VCaP (cell line): ENCODE results near the gene TMEM119.

Source experiments
- H3K27ac ChIP-seq: fragments of 450-650 bp; 2 replicates; pipeline ENCODE4 v1.5.1; 2017
- TF ChIP-seq, protein P1 (sequence below): fragments of 450-650 bp; conservative IDR thresholded peaks from 2 replicates; pipeline ENCODE4 v1.5.1; 2017; ENCODE audit warnings: mild to moderate bottlenecking, moderate library complexity

TMEM119 gene

DNA sequence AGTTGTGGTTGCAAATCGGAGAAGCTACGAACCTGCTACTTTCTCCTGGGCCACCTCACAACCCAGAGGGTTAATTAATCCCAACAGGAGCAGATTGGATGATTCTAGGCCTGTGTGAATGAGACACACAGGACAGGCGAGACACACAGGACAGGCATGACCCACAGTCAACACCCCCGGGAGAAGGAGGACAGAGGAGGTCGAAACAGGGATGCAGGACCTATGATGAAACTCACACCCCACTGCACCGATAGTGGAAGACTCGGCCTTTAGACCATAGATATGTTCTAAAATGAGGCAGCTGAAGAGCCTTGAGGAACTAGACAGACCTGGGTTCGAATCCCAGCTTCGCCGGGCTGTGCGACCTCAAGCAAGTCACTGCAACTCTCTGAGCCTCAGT, 11.6 kb downstream of the TMEM119 start:
- TF ChIP-seq, protein P1, sequence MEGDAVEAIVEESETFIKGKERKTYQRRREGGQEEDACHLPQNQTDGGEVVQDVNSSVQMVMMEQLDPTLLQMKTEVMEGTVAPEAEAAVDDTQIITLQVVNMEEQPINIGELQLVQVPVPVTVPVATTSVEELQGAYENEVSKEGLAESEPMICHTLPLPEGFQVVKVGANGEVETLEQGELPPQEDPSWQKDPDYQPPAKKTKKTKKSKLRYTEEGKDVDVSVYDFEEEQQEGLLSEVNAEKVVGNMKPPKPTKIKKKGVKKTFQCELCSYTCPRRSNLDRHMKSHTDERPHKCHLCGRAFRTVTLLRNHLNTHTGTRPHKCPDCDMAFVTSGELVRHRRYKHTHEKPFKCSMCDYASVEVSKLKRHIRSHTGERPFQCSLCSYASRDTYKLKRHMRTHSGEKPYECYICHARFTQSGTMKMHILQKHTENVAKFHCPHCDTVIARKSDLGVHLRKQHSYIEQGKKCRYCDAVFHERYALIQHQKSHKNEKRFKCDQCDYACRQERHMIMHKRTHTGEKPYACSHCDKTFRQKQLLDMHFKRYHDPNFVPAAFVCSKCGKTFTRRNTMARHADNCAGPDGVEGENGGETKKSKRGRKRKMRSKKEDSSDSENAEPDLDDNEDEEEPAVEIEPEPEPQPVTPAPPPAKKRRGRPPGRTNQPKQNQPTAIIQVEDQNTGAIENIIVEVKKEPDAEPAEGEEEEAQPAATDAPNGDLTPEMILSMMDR = no peak
- H3K27ac ChIP-seq = no peak overlapping the region

DNA sequence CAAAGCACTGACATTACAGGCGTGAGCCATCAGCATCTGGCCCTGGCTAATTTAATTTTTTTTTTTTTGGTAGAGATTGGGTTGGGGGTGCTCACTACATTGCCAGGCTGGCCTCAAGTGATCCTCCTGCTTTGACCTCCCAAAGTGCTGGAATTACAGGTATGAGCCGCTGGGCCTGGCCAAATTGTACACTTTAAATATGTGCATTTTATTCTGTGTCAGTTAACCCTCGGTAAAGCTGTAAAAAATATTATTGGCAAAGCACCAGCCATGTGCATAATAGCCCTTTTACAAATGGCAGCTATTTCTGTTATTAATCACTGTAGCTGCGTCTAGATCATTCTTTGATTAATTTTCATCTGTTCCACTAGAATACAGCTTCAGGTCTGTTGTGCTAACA, 12.0 kb downstream of the TMEM119 start:
- TF ChIP-seq, protein P1 = no peak
- H3K27ac ChIP-seq = no peak overlapping the region

DNA sequence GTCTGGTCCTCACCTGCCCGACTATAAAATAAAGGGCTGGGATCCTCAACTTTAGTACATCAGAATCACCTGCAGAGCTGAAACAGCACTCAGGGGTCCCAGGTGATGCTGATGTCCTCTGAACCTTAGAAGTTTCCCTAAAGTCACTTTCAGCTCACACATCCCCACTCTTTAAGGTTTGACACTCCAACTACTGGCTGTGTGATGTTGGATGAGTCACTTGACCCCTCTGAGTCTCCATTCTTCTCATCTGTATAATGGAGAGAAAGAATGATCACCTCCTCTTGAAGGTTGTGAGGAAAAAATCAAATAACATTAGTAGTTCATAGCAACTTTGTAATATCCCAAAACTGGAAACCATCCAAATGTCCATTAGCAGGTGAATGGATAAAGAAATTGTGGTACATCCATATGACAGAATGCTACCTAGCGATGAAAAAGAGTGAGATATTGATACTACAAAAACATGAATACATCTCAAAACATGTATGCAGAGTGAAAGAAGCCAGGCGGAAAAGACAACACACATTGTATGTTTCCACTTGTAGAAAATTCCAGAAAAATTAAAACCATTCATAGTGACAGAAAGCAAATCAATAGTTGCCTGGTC, 13.3 kb downstream of the TMEM119 start:
- no peak overlapping the region for H3K27ac ChIP-seq
- TF ChIP-seq, protein P1 = no peak

DNA sequence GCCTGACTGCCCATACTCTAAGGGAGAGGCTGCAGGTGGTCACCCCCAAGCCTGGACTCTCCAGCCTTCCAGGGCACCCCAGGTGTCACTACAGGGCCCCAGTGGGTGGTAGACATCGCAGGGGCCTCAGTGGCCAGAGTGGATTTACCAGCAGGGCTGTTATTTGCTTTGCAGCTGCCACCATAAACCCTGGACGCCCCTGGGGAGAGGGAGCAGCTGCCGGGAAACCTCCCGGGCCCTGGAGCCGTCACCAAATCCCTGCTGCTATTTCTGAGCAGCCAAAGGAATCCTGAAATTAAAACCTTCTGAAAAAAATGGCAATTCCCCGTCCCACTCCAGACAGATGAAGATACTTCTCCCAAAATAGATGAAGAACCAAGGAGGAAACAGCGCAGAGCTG, 13.9 kb downstream of the TMEM119 start:
- TF ChIP-seq, protein P1 = no peak
- no peak overlapping the region for H3K27ac ChIP-seq

DNA sequence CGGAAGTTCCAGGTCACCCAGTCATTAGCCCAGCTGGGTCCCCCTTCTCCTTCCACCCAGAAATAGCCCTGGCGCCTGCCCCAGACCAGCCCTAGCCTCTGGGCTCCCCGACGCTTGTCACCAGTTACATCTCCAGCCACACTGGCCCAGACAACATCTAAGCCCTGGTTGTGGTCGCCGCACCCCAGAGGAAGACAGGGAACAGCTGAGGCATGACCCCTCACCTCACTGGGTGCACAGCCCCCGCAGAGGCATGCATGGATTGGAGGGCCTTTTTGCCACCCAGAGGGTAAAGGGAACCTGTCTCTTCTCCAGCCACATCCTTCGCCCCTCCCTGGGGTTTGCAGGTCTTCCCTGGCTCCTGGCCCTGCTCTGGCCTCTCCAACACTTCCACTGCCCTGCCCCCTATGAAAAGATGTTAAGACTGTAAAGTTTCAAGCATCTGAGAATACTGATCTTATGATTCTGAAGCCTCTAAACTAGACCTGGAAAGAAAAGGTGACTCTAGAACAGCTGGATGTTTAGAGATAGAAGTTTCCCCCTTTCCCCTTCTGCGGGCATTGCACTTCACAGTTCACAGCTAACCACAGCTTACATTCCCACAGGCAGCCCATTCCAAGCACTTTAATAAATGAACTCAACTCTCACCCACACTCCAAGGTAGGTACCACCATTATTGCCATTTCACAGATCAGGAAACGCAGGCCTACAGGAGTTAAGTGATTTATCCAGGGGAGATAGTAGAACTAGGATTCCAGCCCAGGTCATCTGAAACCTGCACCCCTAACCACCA, 14.7 kb downstream of the TMEM119 start:
- H3K27ac ChIP-seq = no peak overlapping the region

DNA sequence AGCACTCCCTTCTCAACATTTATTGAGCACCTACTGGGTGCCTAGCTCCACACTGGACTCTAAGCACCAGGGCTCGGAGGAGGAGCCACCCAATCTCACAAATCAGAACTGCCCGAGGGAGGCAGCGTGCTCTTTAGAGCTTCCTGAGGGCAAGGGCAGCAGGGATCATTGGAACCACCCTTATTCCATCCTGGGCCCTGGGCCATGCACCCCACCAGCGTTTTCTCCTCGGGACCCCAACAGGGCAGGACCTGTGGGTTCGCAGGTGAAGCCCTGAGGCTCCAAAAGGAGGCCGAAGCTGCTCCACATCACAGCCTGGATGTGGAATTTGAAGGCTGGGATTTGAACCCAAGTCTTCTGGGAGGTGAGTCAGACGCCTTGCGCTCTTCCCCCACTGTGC, 15.4 kb downstream of the TMEM119 start:
- no peak overlapping the region for H3K27ac ChIP-seq
- TF ChIP-seq, protein P1 = no peak

More for the DNA sequence above, 14.7 kb downstream of the TMEM119 start:
- TF ChIP-seq, protein P1 = no peak

DNA sequence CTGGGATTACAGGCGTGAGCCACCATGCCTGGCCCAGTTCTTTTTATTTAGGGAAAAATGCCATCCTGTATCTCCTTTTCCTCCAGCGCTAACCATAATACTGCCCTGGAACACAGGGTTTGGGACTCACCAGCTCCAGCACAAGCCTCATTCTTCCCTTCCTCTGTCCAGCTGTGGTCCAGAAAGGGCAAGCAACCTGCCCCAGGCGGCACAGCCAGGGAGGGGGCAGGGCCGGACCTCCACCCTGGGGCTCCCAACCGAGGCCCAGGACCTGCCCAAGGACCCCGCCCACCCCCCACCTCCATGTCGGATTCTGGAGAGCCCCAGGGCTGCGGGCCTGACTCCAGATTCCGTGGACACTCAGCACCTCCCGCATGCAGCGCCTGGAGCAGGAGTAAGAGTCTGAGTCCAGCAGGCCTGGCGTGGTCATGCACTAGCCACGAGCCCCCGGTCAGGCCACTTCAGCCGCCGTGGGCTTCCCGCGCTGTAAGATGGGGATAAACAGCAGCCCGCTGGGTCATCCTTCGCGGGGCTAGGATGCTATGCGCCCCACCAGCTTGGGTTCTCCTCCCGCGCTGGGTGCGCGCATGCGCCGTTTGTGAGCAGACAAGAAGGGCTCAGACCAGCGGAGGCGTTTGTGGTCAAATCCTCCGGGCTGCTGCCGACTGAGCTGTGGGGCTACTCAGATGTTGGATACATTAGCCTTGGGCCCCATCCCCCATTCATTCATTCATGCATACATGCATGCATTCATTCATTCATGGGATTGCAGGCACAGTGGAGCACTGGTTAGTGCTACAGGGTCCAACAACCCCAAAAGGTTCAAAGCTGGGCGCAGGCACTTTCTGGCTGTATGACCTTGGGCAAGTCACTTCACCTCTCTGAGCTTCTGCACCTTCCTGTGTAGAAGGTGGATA, 16.3 kb downstream of the TMEM119 start:
- no peak overlapping the region for H3K27ac ChIP-seq
- TF ChIP-seq, protein P1 = no peak
